GM19324 (cell line): ENCODE data around the gene LAMA4.

Experiments
- ATAC-seq: cut with Tn5 transposase; IDR thresholded peaks from one replicate; pipeline ENCODE4 v1.9.1; 2021; ENCODE audit warnings: mild to moderate bottlenecking, moderate library complexity; ENCODE audit not compliant: unreplicated experiment, low FRiP score

LAMA4 gene

DNA sequence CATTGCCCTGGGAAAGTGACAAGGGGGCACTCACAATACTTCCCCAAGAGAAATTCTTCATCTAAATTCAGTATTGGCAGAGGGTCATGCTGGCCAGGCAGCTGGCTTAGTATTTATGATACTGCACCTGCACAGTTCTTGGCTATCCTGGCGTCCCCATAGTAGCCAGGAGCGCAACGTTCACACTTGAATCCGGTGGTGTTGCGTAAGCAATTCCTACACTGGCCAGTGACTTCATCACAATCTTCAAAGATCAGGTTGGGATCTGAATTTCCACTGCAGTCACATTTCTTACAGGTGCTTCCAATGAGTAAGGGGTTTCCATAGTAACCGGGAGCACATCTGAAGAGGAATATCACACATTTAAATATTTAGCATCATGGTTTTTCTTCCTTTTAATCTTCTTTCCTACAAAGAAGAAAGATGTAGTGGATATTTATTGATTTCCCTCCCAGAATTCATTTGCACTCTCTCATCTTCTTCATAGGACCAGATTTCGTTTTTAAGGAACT, 62.8 kb downstream of the LAMA4 start:
- no peak for ATAC-seq

DNA sequence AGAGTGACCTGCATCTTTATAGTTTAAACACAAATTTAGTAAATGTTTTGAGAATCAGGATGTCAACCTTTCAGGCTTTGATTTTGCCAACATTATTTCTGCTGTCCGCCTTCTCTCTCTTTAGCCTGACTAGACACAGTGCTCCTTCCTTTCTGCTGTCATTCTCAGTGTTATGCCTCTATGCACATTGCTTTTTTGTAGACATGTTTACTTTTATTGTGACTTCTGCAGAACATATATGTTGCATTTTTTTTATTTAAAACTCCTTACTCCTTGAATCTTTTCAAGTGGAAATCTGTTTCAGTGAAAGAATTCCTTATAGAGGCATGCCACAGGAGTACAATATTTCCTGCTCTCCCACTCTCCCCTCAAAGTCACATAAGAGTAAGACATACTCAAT, 64.2 kb downstream of the LAMA4 start:
- ATAC-seq: no peak

DNA sequence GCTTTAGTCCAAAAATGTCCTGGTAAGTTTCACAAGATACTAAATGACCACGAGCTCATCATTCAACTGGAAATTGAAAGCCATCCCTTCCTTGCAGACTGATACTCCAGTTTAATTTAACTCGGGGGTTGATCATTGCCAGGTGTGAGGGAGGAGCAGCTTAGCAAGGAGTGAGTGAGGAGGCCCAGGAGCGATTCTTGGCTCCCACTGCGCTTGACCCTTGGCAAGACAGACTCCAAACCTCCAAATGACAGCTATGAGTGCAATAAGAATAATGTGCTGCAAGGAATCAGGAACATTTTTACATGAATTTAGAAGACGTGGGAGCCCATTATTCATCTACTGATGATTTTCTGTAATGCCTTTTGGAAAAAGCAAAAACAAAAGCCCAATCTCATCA, 64.9 kb downstream of the LAMA4 start:
- no peak for ATAC-seq

DNA sequence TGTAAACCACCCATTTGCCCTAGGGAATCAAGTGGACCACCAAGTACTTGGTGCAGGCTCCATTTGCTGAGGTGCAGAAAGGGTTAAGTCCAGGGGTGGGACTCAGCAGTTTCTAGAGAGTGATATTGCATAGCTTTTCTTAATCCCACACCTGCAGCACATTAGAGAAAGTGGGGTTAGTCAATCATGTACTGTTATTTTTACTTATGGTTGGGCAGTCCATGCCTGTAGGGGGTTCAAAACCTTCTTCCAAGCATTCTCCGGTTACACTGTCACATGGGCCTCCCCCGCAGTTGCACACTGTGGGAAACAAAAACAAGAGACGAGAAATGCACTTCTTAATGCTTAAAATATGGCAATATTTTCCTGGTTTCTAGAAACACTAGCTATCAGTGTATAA, 65.5 kb downstream of the LAMA4 start:
- no peak for ATAC-seq

DNA sequence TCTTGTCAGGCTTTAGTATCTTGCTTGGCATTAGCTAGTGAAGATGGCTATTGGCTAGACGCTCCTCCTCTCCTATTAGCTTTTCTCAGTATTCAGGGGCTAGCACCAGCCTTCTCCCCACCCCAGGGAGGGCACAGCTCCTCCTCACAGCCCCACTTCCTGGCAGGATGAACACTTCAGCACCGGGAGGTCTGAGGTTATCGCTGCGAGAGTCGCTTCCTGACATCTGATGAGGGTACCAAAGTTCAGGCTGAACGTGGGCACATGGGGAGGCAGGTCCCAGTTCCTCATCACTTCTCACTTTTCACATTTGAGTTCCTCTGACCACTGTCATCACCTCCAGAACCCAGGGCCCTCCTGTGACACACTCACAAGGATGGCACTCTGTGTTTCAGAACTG, 66.6 kb downstream of the LAMA4 start:
- ATAC-seq: no peak

DNA sequence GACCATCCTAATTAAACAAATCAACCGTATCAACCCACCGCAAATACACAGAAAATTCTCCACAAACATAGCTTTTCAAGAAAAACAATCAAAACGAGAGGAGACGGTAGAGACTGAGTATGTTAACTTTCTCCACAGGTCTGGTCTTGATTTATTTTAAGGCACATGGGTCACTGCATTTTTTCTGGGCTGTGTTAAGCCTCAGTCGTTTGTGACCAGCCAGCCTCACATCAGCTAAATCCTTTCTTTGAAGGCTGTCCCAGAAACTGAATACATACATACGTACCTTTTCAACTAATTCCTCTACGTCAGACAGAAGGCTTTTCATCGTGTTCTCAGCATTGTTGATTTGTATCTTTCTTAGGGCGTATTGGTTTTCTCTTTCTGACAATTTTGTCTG, 69.4 kb downstream of the LAMA4 start:
- ATAC-seq: no peak

DNA sequence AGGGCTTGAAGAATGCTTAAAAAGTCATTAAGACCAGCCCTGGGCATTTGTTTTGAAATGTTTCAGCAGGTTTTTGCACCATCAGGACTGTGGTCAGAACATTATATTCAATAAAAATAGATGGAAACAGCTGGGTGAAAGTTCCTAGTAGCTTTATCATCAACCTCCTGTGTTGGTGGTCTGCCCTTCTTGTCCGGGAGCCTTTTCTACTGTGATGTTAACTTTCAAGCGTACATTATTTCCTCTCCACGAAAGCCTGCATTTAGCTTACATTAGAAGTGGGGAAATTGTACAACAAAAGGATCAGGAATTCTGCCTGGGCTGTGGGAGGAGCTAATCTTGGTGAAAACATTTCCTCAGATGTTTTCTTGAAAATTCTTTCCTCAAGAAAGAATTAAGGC, 71.1 kb downstream of the LAMA4 start:
- no peak for ATAC-seq

DNA sequence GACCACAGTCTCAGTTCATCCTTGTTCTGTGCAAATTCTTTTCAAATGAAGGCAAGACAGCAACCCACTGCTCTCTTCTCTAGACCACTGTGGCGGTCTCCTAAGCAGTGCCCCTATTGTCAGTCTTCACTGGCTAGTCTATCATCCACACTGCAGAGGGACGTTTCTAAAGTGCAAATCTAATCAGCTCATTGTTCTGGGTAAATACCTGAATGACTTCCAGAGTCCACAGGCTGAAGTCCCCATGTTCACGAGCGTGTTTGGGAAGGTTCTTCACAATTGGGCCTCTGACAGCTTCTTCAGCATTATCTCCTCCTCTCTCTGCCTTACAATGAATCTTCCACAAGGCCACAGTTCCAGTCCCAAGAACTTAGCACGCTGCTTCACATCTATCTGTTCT, 73.2 kb downstream of the LAMA4 start:
- ATAC-seq: no peak

DNA sequence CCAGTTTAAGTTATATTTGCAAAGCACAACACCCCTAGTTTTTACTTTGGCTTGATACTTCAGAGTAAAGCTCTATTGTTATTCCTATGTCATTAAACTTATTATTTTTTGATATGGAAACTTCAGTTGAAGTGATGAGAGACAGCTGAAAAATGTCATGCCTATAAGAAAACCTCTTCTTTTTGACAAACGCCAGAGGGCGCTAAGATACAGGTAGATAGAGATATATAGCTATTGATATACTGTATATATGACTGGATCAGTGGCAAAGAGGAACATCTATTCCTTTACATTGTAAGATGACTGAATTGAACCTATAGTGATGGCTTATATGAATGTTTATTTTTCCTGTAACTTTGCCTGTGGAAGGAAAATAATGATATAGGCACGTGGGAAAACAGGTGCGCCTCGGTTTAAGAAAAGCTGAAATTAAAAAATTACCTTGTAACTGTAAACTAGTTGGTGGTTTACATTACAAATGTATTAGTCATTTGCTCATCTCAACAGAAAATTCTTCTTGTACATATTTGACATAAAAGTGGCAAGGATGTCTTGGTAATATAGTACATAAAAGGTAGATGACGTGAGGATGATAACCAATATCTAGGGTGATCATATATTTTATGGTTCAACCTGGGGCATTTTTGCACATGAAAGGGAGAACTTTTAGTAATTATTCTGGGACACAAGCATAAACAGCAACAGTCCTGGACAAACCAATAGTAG, 74.1 kb downstream of the LAMA4 start:
- ATAC-seq: no peak

DNA sequence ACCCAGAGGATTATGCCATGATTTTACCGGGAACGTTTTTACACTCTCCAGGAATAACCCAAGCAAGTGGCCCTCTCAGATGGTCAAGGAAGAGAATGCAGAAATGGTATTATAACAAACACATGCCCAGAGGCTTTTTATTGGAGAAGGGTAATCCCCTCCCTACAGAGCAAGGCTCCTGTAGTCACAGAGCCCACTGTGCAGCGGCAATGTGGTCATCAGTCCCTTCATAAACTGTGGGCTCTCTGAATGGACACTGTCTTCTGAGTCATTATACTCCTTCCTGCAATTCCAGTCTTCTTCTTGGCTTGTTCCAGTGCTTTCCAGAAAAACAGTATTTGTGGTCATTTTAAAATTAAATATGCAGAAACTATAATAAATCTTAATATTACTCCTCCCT, 74.7 kb downstream of the LAMA4 start:
- ATAC-seq: no peak

DNA sequence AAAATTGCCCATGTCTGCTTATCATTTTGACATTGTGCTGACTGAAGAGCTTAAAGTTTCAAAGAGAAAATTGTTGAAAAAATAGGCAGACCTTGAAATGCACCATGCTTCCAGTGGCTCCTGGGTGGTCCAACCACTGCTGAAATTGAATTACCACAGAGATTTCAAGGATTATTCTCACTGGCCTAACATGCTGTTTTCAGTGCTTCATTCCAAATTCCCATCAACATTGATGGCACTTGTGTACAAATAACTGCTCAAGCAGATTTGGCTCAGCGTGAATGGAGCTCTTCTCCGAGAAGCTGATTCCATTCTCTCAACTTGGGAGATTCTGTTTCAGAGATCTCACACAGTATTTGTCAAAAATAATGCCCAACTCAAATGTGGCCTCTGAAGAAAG, 75.5 kb downstream of the LAMA4 start:
- ATAC-seq: no peak

DNA sequence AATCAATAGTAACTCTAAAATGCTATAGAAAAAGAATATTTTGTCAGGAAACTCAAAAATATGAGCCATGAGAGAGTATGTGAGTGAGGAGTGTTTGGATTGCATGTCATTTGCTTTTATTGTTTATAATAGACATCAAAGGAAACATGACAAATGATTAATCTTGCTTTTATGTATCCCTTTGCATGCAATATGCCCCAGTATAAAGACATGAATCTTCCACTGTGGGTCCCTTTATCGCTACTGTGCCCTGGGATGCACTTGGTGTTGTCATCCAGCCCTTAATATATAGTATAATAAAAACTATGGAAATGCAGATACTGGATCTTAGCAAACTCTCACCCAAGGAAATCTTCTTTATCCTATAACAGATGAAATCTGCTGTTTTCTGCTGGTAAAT, 77.3 kb downstream of the LAMA4 start:
- ATAC-seq: no peak

DNA sequence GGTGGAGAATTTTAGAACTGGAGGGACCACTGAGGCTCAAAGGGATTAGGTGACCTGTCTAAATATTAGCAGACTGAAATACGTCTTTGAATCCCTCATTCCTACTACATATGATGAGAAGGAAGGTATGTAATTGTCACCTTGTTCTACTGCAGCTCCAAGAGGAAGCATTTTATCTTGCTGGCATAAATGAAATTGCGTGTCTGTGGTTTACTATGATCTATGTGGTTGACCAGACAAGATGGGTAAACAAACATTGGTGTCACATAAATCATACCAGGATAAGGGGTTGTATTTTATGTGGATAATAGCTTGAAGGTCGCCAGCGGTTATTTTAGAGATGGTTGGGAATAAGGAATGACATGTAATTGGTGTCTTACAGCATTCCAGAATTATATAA, 78.2 kb downstream of the LAMA4 start:
- no peak for ATAC-seq

DNA sequence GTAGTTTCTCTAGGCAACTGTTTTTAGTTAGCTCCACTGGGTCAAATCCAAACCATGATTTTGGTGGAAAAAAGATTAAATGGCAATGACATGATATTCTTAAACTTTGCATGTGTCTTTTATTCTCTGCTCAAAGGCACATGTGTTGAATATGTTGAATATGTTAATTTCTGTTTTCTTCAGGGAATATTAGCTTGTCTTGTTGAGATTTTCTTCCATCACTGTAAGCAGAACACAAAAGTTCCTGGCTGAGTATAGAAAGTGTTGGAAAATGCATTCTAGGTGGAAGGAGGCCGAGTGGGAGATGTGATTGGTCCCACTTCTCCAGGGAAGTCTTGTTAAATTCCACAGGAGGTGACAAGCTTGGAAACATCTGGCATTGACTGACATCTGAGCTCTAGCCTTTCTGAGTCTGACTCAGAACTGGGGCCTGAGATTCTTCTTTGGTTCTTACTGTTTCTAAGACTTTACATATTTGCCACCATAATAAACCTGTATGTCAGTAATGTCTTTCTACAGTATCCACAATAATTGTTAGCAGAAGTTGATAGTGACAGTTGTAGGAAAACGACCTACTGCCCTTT, 81.1 kb downstream of the LAMA4 start:
- ATAC-seq: no peak

DNA sequence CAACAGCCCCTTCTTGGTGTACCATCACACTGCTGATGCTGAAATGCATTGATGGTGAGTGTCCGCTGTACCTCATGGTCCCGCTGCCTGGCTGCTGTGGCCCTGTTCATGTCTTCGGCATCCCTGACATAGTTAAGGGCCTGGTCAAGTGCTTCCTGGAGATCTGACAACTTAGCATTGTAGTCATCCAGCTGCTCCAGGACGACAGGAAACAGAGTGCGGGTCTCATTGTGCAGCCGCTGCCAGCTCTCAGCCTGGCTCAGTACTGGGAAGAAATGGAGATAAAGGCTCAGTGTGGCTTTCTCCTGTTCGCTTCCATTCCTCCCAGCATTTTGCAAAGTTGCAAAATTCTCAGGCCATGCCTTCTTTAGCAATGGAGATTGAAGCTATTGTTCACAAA, 81.8 kb downstream of the LAMA4 start:
- ATAC-seq: no peak

DNA sequence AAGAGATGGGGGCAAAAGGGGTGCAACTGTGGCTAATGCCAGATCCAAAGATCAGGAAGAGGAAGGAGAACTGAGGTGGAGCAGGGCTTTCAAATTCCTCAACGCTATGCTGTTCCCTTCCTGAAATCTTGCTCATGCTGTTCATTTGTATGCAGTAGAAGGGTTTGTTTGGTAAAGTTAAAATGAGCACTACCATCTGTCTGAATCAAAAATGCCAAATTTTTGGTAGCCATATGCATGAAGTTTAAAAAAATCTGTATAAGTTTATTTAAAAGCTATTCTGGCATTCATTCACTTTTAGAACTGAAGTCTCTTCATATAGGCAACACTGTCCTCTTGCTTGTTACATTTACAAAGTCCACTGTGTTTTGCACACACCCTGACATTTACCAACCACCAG, 84.8 kb downstream of the LAMA4 start:
- ATAC-seq: no peak

DNA sequence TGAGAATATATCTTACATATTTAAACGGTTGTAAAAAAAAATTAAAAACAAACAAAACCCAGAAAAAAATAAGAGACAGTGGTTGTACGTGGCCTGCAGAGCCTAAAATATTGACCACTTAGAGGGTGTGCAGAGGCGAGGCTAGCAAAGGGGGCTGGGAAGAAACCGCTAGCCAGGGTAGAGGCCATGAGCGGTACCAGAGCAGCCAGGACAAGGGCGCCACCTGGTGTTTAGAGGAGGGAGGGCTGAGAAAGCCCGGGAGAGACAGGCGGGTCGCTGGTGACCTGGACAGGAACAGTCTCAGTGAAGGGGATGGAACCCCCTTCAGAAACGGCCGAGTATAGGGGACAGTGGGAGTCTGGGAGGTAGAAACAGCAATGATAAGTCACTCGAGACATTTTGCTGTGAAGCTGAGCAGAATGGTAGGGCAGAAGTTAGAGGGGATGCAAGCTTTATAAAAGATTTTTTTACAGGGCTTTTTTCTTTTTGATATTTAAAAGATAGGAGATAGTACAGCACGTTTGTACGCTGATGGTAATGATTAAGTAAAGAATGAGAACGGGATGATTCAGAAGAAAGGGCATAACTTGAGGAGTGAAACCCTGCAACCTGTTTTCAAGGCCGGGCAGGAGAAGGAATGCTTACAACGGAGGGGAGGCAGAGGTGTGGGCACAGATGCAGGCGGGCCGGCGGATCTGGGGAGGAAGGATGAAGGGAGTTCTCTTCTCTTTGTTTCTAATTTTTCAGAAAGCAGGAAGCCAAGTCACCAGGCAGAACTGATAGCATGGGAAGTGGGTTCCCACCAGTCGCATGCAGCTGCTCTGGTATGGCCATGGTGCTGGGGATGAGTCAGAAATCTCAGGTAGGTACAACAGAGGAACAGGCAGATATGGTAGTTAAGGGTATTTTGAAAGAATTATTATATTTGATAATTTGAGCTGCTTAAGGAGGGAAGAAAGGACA, 90.8 kb downstream of the LAMA4 start:
- ATAC-seq: peak; percentile 95

DNA sequence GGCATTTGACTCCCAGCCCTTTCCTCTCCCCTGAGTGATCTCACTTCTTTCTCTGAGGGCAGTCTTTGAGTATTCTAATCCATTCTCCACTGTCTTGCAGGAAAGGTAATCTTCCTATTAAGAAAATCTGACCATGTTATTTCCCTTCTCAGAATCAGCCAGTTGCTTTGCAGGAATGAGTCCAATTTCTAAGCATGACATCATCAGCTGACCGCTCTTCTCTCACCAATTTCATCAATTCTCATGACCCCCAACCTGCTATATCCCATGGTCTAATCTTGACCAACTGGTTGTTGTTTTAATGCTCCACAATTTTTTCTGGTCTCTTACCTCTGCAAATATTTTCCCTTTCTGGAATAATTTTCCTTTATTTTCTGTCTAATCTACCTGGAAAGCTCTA, 93.6 kb downstream of the LAMA4 start:
- no peak for ATAC-seq

DNA sequence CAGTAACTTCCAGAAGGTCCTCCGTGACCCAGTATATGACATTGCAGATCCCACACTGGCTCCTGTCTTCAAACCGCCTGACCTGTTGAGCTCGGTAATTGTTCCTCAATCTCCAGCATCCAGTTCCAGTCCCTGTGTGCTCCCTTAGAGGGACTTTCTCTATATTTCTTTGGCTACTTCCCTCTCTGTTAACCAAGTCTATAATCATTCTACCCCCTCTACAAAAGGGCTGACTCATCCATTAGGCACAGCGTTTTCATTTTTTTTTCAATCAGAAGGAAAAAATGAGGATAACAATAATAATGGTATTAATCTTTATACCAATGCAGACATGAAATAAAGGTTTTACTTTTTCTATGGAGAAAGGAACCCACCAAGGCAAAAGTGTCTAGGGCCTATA, 97.7 kb downstream of the LAMA4 start:
- no peak for ATAC-seq

DNA sequence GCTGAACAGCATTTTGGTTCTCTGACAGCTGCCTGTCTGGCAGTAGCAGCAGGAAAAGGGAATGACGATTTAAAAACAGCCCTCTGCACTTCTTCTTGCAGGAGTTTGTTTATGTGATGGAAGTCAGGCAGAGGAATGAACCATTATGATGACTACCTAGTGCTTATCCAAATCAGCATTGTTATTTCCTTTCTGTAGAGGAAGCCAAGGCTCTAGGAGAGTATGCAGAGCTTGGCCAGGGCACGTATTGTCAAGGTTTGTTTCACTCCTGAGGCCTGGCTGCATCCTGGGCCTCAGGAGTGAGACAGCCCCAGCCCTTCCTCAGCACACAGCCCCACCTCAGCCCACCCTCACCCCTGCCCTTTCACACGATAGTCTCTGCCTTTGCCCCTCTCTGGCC, 98.5 kb downstream of the LAMA4 start:
- ATAC-seq: no peak

DNA sequence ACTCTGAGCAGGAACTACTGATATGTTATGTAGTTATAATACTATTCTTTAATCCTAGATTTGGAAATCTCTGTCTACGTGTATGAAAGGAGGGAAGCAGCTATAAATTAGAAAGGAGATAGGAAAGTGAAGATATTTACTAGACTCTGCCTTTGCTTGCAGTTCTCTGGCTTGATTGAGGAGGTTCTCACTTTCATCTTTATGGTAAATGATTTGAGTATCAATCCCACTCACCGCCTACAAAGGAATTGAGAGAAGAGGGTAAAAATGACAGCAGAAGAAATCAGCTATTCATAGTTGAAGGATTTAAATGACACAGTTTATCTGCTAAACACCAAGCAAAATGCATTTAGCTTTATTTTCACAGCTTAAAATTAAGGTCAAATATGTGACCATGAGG, 99.7 kb downstream of the LAMA4 start:
- ATAC-seq: no peak
